IMR-90 (cell line): ENCODE data around the gene CDK15. TPM values are rescaled to one million over a fixed set of nuclear protein-coding genes. Genes with fewer than 3 reads are reported as not detected.

Experiments
- ATAC-seq: fragments of 200-7000 bp; cut with Tn5 transposase; 2 replicates; pipeline ENCODE4 v1.9.1; 2020; ENCODE audit warnings: low read depth, mild to moderate bottlenecking, moderate library complexity
- BruUV-seq: library from RNA; stranded (reverse); fragments of 400-500 nt; replicated peaks from 2 replicates; lab custom pipeline; 2021; lab: Mats Ljungman, UMichigan
- CTCF ChIA-PET: fragments of 300-600 bp; formaldehyde crosslinking; extraction: SDS; loops from one replicate; lab custom pipeline; 2021; ENCODE audit warnings: antibody characterized with exemption; lab: Yijun Ruan, JAX
- POLR2A ChIA-PET: fragments of 300-600 bp; sonication (Branson Sonifier 250); formaldehyde crosslinking; loops from one replicate; lab custom pipeline; 2022; ENCODE audit warnings: antibody characterized with exemption; ENCODE audit not compliant: unreplicated experiment; lab: Charles Lee
- DNase-seq: peaks from one replicate; pipeline ENCODE4 v3.0.0; 2013
- H2AFZ ChIP-seq: replicated peaks from 2 replicates; pipeline ENCODE3; 2013; ENCODE audit warnings: low read length, mild to moderate bottlenecking; ENCODE audit not compliant: poor library complexity
- H2AK5ac ChIP-seq: 2 replicates; pipeline ENCODE4 v1.6.1; 2013; ENCODE audit warnings: low read depth, low read length, inconsistent platforms
- H2AK9ac ChIP-seq: replicated peaks from 2 replicates; pipeline ENCODE3; 2013; ENCODE audit warnings: mild to moderate bottlenecking, low read depth, low read length, moderate library complexity; ENCODE audit not compliant: poor library complexity
- H2BK120ac ChIP-seq: 2 replicates; pipeline ENCODE4 v1.6.1; 2013; ENCODE audit warnings: low read depth, low read length, inconsistent platforms
- H2BK15ac ChIP-seq: 3 replicates; pipeline ENCODE4 v1.6.1; 2013; ENCODE audit warnings: low read depth, low read length, inconsistent platforms
- H2BK20ac ChIP-seq: 2 replicates; pipeline ENCODE4 v1.6.1; 2013; ENCODE audit warnings: low read depth, mild to moderate bottlenecking, inconsistent platforms, low read length, moderate library complexity
- H2BK5ac ChIP-seq: 2 replicates; pipeline ENCODE4 v1.6.1; 2013; ENCODE audit warnings: mild to moderate bottlenecking, low read depth, low read length, inconsistent platforms; ENCODE audit not compliant: poor library complexity, severe bottlenecking
- H3K14ac ChIP-seq: replicated peaks from 2 replicates; pipeline ENCODE4 v1.6.1; 2013; ENCODE audit warnings: low read depth, low read length, inconsistent platforms
- H3K18ac ChIP-seq: 2 replicates; pipeline ENCODE4 v1.6.1; 2013; ENCODE audit warnings: low read depth, low read length, control low read depth
- H3K23ac ChIP-seq: 2 replicates; pipeline ENCODE4 v1.6.1; 2013; ENCODE audit warnings: low read depth, low read length, inconsistent platforms
- H3K27ac ChIP-seq: 2 replicates; pipeline ENCODE4 v1.5.1; 2013; ENCODE audit warnings: mild to moderate bottlenecking, control low read depth, low read length; ENCODE audit not compliant: insufficient read depth
- H3K27me3 ChIP-seq: 2 replicates; pipeline ENCODE4 v1.6.1; 2013; ENCODE audit warnings: low read length; ENCODE audit not compliant: control insufficient read depth, insufficient read depth
- H3K36me3 ChIP-seq: 2 replicates; pipeline ENCODE4 v1.6.1; 2013; ENCODE audit warnings: low read length, mixed read lengths; ENCODE audit not compliant: control insufficient read depth, insufficient read depth
- H3K4ac ChIP-seq: 2 replicates; pipeline ENCODE4 v1.6.1; 2013; ENCODE audit warnings: low read depth, low read length, inconsistent platforms
- H3K4me1 ChIP-seq: 2 replicates; pipeline ENCODE4 v1.6.1; 2013; ENCODE audit warnings: low read length, mixed read lengths; ENCODE audit not compliant: control insufficient read depth, insufficient read depth
- H3K4me2 ChIP-seq: 2 replicates; pipeline ENCODE4 v1.6.1; 2013; ENCODE audit warnings: low read depth, mild to moderate bottlenecking, control low read depth, low read length, moderate library complexity
- H3K4me3 ChIP-seq: 2 replicates; pipeline ENCODE4 v1.5.1; 2013; ENCODE audit warnings: low read depth, mild to moderate bottlenecking, control low read depth, low read length, moderate library complexity; ENCODE audit not compliant: insufficient read depth
- H3K56ac ChIP-seq: 2 replicates; pipeline ENCODE4 v1.6.1; 2013; ENCODE audit warnings: low read length, inconsistent platforms; ENCODE audit not compliant: insufficient read depth; ENCODE audit errors: extremely low read depth
- H3K79me1 ChIP-seq, 2 experiments: 2 replicates each; pipeline ENCODE4 v1.6.1; 2013; ENCODE audit warnings: low read length in 2 of 2, inconsistent platforms in 1 of 2, low read depth in 1 of 2
- H3K9ac ChIP-seq: 2 replicates; pipeline ENCODE4 v1.6.1; 2013; ENCODE audit warnings: low read depth, low read length, control low read depth
- H3K9me1 ChIP-seq: 2 replicates; pipeline ENCODE4 v1.6.1; 2013; ENCODE audit warnings: low read length, inconsistent platforms; ENCODE audit not compliant: insufficient read depth
- H3K9me3 ChIP-seq: 2 replicates; pipeline ENCODE4 v1.6.1; 2013; ENCODE audit warnings: low read length; ENCODE audit not compliant: control insufficient read depth, insufficient read depth
- H4K20me1 ChIP-seq: 2 replicates; pipeline ENCODE4 v1.6.1; 2013; ENCODE audit warnings: low read length, inconsistent platforms; ENCODE audit not compliant: insufficient read depth
- H4K5ac ChIP-seq: 2 replicates; pipeline ENCODE4 v1.6.1; 2013; ENCODE audit warnings: mild to moderate bottlenecking, low read depth, low read length, control low read depth
- H4K8ac ChIP-seq, 2 experiments: 2 replicates each; pipeline ENCODE4 v1.6.1; 2013; ENCODE audit warnings: low read depth in 2 of 2, low read length in 2 of 2, control low read depth in 1 of 2, inconsistent platforms in 1 of 2
- H4K91ac ChIP-seq: 2 replicates; pipeline ENCODE4 v1.6.1; 2013; ENCODE audit warnings: low read depth, low read length, inconsistent platforms; ENCODE audit not compliant: insufficient read depth
- BHLHE40 ChIP-seq: fragments of 150-350 bp; IDR thresholded peaks from 2 replicates; pipeline ENCODE4 v1.6.1; 2016; ENCODE audit warnings: mild to moderate bottlenecking, low read depth, low read length
- CEBPB ChIP-seq: IDR thresholded peaks from 2 replicates; pipeline ENCODE4 v1.6.1; 2012; ENCODE audit warnings: low read depth, low read length, improper control_type of control experiment
- CHD1 ChIP-seq: IDR thresholded peaks from 2 replicates; pipeline ENCODE4 v1.6.1; 2012; ENCODE audit warnings: low read depth, low read length, improper control_type of control experiment
- FOS ChIP-seq: fragments of 150-350 bp; IDR thresholded peaks from 2 replicates; pipeline ENCODE4 v1.6.1; 2016; ENCODE audit warnings: low read depth, low read length
- MAFK ChIP-seq: IDR thresholded peaks from 2 replicates; pipeline ENCODE4 v1.6.1; 2012; ENCODE audit warnings: low read depth, low read length, improper control_type of control experiment
- MAZ ChIP-seq: IDR thresholded peaks from 2 replicates; pipeline ENCODE4 v1.6.1; 2012; ENCODE audit warnings: low read depth, mild to moderate bottlenecking, low read length, improper control_type of control experiment, moderate library complexity, borderline replicate concordance
- MXI1 ChIP-seq: IDR thresholded peaks from 2 replicates; pipeline ENCODE4 v1.6.1; 2012; ENCODE audit warnings: low read depth, mild to moderate bottlenecking, low read length, moderate library complexity, borderline replicate concordance
- NFE2L2 ChIP-seq: fragments of 150-350 bp; IDR thresholded peaks from 2 replicates; pipeline ENCODE4 v1.6.1; 2016; ENCODE audit warnings: low read depth, mild to moderate bottlenecking, low read length
- POLR2A ChIP-seq: IDR thresholded peaks from 2 replicates; pipeline ENCODE4 v1.6.1; 2012; ENCODE audit warnings: mild to moderate bottlenecking, low read depth, low read length
- RAD21 ChIP-seq: IDR thresholded peaks from 2 replicates; pipeline ENCODE4 v1.6.1; 2012; ENCODE audit warnings: low read length, improper control_type of control experiment
- RCOR1 ChIP-seq: IDR thresholded peaks from 2 replicates; pipeline ENCODE4 v1.6.1; 2012; ENCODE audit warnings: mild to moderate bottlenecking, low read length, improper control_type of control experiment; ENCODE audit not compliant: insufficient replicate concordance
- RFX5 ChIP-seq: IDR thresholded peaks from 2 replicates; pipeline ENCODE4 v1.8.0; 2012; ENCODE audit warnings: low read depth, mild to moderate bottlenecking, low read length, moderate library complexity
- SMC3 ChIP-seq: fragments of 150-350 bp; IDR thresholded peaks from 2 replicates; pipeline ENCODE4 v1.6.1; 2016; ENCODE audit warnings: low read depth, mild to moderate bottlenecking, antibody characterized with exemption, low read length, moderate library complexity
- WGBS, 2 experiments: methylation state at CpG; one replicate each; pipeline versions ENCODE4 v1.1.5 to v1.1.7; 2013; ENCODE audit warnings: missing lambda C conversion rate in 2 of 2; ENCODE audit not compliant: insufficient read length in 1 of 2; ENCODE audit errors: extremely low coverage in 2 of 2; 5-methylcytosine and 5-hydroxymethylcytosine counted together
- dilution Hi-C: fragments of 300-500 bp; cut with HindIII; formaldehyde crosslinking; loops from one replicate; pipeline ENCODE4 v1.14.3; 2018; ENCODE audit warnings: low sequenced_read_pairs; ENCODE audit not compliant: unreplicated experiment
- in situ Hi-C: fragments of 300-500 bp; cut with MboI; formaldehyde crosslinking; loops from 3 replicates; pipeline ENCODE4 v1.14.3; 2019; ENCODE audit warnings: low sequenced_read_pairs, inconsistent platforms, mixed read lengths
- intact Hi-C: fragments of 100-400 bp; cut with micrococcal nuclease; formaldehyde crosslinking; loops from 2 replicates; pipeline ENCODE4 v1.10.0; 2022
- polyA plus RNA-seq, 3 experiments: library from polyadenylated mRNA; depleted of rRNA; stranded (reverse); fragments of >200 nt; gene quantifications; 2 replicates each; pipeline ENCODE4 v1.2.3, GENCODE V29; 2012; ENCODE audit warnings: low replicate concordance in 1 of 3
- total RNA-seq: library from RNA; depleted of rRNA; stranded (reverse); fragments of >200 nt; gene quantifications from 2 replicates; pipeline ENCODE4 v1.2.3, GENCODE V29; 2012
- TF ChIP-seq, protein P1 (sequence below): fragments of 150-350 bp; IDR thresholded peaks from 2 replicates; pipeline ENCODE4 v1.6.1; 2016; ENCODE audit warnings: low read depth, mild to moderate bottlenecking, low read length, moderate library complexity, borderline replicate concordance
- TF ChIP-seq, protein P2 (sequence below): conservative IDR thresholded peaks from 2 replicates; pipeline ENCODE4 v1.5.1; 2012; ENCODE audit warnings: mild to moderate bottlenecking, low read depth, low read length, improper control_type of control experiment
- TF ChIP-seq, protein P3 (sequence below): fragments of 150-350 bp; IDR thresholded peaks from 2 replicates; pipeline ENCODE4 v1.6.1; 2017; ENCODE audit warnings: mild to moderate bottlenecking, antibody characterized with exemption, low read length, low read depth

Gene CDK15
- total and polyA plus RNA-seq, 2 of the 4 experiments (the other 2 are of a cell fraction), result 16.1 to 33.0 TPM

GRCh38 chr2:201938781-201939180, 132.4 kb downstream of the CDK15 start:
- CTCF ChIA-PET, result interaction anchor here (0.7 kb wide), 1 partner anchor 9 kb away, joined by 3 read pairs; no protein-coding TSS in a partner anchor
- BruUV-seq, result no TSS peak
- H3K4me2 ChIP-seq, result no peak overlapping the region

More at GRCh38 chr2:201938781-201939180, 132.4 kb downstream of the CDK15 start:
- POLR2A ChIA-PET, result no interaction called here
- 100% methylated on average over 1 of the region's 9 CpGs; no CpG with 5 or more reads in 1 of the 2 experiments for WGBS, 2 experiments
- TF ChIP-seq MAZ, result no peak
- no peak for TF ChIP-seq MAFK
- no peak for TF ChIP-seq RAD21
- TF ChIP-seq, protein P1, sequence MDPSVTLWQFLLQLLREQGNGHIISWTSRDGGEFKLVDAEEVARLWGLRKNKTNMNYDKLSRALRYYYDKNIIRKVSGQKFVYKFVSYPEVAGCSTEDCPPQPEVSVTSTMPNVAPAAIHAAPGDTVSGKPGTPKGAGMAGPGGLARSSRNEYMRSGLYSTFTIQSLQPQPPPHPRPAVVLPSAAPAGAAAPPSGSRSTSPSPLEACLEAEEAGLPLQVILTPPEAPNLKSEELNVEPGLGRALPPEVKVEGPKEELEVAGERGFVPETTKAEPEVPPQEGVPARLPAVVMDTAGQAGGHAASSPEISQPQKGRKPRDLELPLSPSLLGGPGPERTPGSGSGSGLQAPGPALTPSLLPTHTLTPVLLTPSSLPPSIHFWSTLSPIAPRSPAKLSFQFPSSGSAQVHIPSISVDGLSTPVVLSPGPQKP, result no peak
- TF ChIP-seq, protein P2, sequence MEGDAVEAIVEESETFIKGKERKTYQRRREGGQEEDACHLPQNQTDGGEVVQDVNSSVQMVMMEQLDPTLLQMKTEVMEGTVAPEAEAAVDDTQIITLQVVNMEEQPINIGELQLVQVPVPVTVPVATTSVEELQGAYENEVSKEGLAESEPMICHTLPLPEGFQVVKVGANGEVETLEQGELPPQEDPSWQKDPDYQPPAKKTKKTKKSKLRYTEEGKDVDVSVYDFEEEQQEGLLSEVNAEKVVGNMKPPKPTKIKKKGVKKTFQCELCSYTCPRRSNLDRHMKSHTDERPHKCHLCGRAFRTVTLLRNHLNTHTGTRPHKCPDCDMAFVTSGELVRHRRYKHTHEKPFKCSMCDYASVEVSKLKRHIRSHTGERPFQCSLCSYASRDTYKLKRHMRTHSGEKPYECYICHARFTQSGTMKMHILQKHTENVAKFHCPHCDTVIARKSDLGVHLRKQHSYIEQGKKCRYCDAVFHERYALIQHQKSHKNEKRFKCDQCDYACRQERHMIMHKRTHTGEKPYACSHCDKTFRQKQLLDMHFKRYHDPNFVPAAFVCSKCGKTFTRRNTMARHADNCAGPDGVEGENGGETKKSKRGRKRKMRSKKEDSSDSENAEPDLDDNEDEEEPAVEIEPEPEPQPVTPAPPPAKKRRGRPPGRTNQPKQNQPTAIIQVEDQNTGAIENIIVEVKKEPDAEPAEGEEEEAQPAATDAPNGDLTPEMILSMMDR, result no peak
- TF ChIP-seq FOS, result no peak
- TF ChIP-seq NFE2L2, result no peak
- TF ChIP-seq BHLHE40, result no peak
- TF ChIP-seq CHD1, result no peak
- TF ChIP-seq MXI1, result no peak
- TF ChIP-seq, protein P3, sequence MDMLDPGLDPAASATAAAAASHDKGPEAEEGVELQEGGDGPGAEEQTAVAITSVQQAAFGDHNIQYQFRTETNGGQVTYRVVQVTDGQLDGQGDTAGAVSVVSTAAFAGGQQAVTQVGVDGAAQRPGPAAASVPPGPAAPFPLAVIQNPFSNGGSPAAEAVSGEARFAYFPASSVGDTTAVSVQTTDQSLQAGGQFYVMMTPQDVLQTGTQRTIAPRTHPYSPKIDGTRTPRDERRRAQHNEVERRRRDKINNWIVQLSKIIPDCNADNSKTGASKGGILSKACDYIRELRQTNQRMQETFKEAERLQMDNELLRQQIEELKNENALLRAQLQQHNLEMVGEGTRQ, result no peak
- no peak for TF ChIP-seq RCOR1
- no peak for TF ChIP-seq SMC3
- TF ChIP-seq CEBPB, result no peak
- TF ChIP-seq POLR2A, result no peak
- no peak for TF ChIP-seq RFX5
- Histone ChIP-seq H3K4me1 (peaks cover 12% of the 10 kb centered on the region), H2AK5ac (no peak overlapping the region), H4K20me1 (no peaks in the 10 kb centered on the region), H3K79me1 (no peaks in the 10 kb centered on the region), H3K36me3 (no peaks in the 10 kb centered on the region), H3K56ac (no peak overlapping the region), H3K27me3 (no peaks in the 10 kb centered on the region), H3K9me3 (peaks cover 2% of the 10 kb centered on the region; the same call in 1 of the 2 replicates), H4K5ac (no peak overlapping the region), H3K18ac (no peak overlapping the region; the same call in 1 of the 2 replicates), H3K4me3 (no peak overlapping the region), H4K91ac (no peak overlapping the region; the same call in 1 of the 2 replicates), H2AFZ (no peak overlapping the region), H2BK20ac (peak overlapping the region; percentile 34; the same call in 1 of the 2 replicates), H3K14ac (peak overlapping the region; percentile 46; the same call in 1 of the 2 replicates), H3K27ac (no peak overlapping the region), H4K8ac (no peak overlapping the region), H3K9me1 (0 out of 2 replicates have a peak, but pooled peaks cover 3% of the 10 kb centered on the region), H3K9ac (no peak overlapping the region), H2BK5ac (no peak overlapping the region), H3K23ac (no peak overlapping the region), H2BK120ac (peak overlapping the region; percentile 63; the same call in 1 of the 2 replicates), H2AK9ac (no peak overlapping the region), H3K4ac (no peak overlapping the region), H2BK15ac (no peak overlapping the region; the same call in 2 of the 3 replicates)
- in situ Hi-C loops (no loop called here), dilution Hi-C loops (no loop called here), intact Hi-C loops (no loop called here)
- DNase-seq (no peak), ATAC-seq (no peak)
